BJ (cell line): ENCODE results near the gene ZNF143. TPM values are rescaled to one million over a fixed set of nuclear protein-coding genes. Genes with fewer than 3 reads are reported as not detected.
"Not testable (repeated sequence)": the region's sequence is repeated elsewhere in the genome, so short reads cannot be mapped to it uniquely, and the experiment has no call there.

Source experiments
- CTCF ChIA-PET: fragments of 350-600 bp; formaldehyde crosslinking; extraction: SDS; loops from one replicate; lab custom pipeline; 2021; ENCODE audit warnings: antibody characterized with exemption, inconsistent platforms; lab: Yijun Ruan, JAX
- POLR2A ChIA-PET: fragments of 300-600 bp; sonication (Branson Sonifier 250); formaldehyde crosslinking; extraction: SDS; loops from one replicate; lab custom pipeline; 2021; ENCODE audit warnings: antibody characterized with exemption; lab: Charles Lee
- DNase-seq: peaks from one replicate; pipeline ENCODE4 v3.0.0-alpha.2; 2011; ENCODE audit warnings: low read depth
- H3K27me3 ChIP-seq: 2 replicates; pipeline ENCODE4 v1.6.0; 2011; ENCODE audit warnings: low read length; ENCODE audit not compliant: control insufficient read depth, insufficient read depth
- H3K36me3 ChIP-seq: 2 replicates; pipeline ENCODE4 v1.5.1; 2011; ENCODE audit warnings: low read length; ENCODE audit not compliant: control insufficient read depth, insufficient read depth
- H3K4me3 ChIP-seq: 2 replicates; pipeline ENCODE4 v1.5.1; 2011; ENCODE audit warnings: low read depth, mild to moderate bottlenecking, control low read depth, low read length
- polyA plus RNA-seq: library from polyadenylated mRNA; depleted of rRNA; stranded (reverse); fragments of >200 nt; gene quantifications from 2 replicates; pipeline ENCODE4 v1.2.3, GENCODE V29; 2011
- TF ChIP-seq, protein P1 (sequence below): IDR thresholded peaks from 2 replicates; pipeline ENCODE4 v1.5.1; 2011; ENCODE audit warnings: low read depth, mild to moderate bottlenecking, control low read depth, inconsistent platforms, low read length, moderate library complexity; ENCODE audit not compliant: insufficient read depth

Gene ZNF143
- polyA plus RNA-seq, 1 experiment = 27.8 TPM

DNA sequence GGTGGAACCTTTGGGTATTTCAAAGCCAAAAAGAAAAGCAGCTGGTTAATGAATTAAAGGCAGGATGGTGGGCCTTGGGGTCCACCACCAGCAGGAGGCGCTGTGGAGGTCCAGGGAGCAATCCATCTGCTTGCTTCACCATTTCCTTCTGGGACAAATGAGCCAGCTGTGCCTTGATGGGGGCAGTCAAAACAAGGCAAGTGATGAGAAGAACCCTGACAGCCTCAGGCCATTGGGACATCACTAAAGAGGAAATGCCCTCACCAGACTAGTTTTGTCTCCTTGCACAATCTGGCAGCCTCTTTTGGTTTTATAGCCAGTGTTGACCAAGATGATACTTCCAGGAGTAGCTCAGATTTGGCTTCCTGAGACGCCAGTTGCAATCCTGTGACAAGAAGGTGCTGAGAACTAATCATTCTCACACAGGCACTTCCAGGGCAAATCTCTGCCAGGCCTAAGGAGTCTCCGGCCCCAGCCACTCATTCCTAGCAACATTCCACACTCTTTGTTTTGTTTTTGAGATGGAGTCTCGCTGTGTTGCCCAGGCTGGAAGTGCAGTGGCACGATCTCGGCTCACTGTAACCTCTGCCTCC is 74.5 kb downstream of the ZNF143 start:
- CTCF ChIA-PET = interaction anchor here (0.6 to 2.5 kb wide), 25 partner anchors 10 to 218 kb away, joined by 3 to 14 read pairs (median 4); no protein-coding TSS in a partner anchor
- Histone ChIP-seq H3K4me3 (no peak overlapping the region), H3K36me3 (no peaks in the 10 kb centered on the region), H3K27me3 (no peaks in the 10 kb centered on the region)
- POLR2A ChIA-PET = interaction anchor here (0.6 kb wide), 1 partner anchor 56 kb away, joined by 9 read pairs; no protein-coding TSS in a partner anchor
- DNase-seq = peak; percentile 38
- TF ChIP-seq, protein P1, sequence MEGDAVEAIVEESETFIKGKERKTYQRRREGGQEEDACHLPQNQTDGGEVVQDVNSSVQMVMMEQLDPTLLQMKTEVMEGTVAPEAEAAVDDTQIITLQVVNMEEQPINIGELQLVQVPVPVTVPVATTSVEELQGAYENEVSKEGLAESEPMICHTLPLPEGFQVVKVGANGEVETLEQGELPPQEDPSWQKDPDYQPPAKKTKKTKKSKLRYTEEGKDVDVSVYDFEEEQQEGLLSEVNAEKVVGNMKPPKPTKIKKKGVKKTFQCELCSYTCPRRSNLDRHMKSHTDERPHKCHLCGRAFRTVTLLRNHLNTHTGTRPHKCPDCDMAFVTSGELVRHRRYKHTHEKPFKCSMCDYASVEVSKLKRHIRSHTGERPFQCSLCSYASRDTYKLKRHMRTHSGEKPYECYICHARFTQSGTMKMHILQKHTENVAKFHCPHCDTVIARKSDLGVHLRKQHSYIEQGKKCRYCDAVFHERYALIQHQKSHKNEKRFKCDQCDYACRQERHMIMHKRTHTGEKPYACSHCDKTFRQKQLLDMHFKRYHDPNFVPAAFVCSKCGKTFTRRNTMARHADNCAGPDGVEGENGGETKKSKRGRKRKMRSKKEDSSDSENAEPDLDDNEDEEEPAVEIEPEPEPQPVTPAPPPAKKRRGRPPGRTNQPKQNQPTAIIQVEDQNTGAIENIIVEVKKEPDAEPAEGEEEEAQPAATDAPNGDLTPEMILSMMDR = peak; percentile 80

DNA sequence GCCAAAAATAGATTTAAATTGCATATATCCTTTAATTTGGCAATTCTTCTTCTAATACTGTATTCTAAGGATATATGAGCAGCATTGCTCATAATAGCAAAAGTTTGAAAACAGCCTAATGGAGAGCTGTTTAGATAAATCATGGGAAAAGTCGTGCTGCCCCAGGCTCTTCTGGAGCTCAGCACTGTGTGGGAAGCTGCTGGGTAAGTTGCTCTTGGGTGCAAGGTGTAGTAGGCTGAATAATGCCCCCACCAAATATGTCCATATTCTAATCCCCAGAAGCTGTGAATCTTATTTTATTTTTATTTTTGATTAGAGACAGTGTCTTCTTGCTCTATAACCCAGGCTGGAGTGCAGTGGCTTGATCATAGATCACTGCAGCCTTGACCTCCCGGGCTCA is 77.7 kb downstream of the ZNF143 start:
- POLR2A ChIA-PET = no interaction called here

DNA sequence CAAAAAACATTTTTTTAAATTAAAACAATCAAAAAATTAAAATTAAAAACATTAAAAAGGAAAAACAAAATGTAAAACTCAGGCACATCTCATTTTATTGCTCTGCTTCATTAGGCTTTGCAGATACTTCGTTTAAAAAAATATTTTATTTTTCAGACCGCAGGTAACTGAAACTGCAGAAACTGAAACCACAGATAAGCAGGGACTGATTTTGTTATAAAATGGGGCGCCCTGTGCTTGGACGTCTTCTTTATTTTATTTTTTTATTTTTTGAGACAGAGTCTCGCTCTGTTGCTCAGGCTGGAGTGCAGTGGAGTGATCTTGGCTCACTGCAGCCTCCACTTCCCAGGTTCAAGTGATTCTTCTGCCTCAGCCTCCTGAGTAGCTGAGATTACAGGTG is 88.4 kb downstream of the ZNF143 start:
- H3K27me3 ChIP-seq, POLR2A ChIA-PET, H3K36me3 ChIP-seq, DNase-seq, H3K4me3 ChIP-seq: not testable (repeated sequence)
- CTCF ChIA-PET = interaction anchor here (1.6 to 2.0 kb wide), 2 partner anchors 12 to 14 kb away, joined by 4 to 9 read pairs; no protein-coding TSS in a partner anchor

More for the DNA sequence above, 77.7 kb downstream of the ZNF143 start:
- no peaks in the 10 kb centered on the region for H3K36me3 ChIP-seq
- H3K27me3 ChIP-seq = no peaks in the 10 kb centered on the region
- TF ChIP-seq, protein P1 = no peak
- no peak overlapping the region for H3K4me3 ChIP-seq
- no peak for DNase-seq
- CTCF ChIA-PET = interaction anchor here (0.6 to 1.5 kb wide), 3 partner anchors 12 to 32 kb away, joined by 3 to 6 read pairs (median 4); no protein-coding TSS in a partner anchor

- no peak for DNase-seq
- POLR2A ChIA-PET = no interaction called here
- Histone ChIP-seq H3K36me3 (no peaks in the 10 kb centered on the region), H3K27me3 (no peaks in the 10 kb centered on the region), H3K4me3 (no peak overlapping the region)
- CTCF ChIA-PET = interaction anchor here (0.6 to 1.6 kb wide), 3 partner anchors 11 to 142 kb away, joined by 3 to 5 read pairs (median 4); no protein-coding TSS in a partner anchor
- TF ChIP-seq, protein P1 = no peak
Observed at GRCh38 chr11:9550191-9550628, 89.4 kb downstream of the ZNF143 start.

DNA sequence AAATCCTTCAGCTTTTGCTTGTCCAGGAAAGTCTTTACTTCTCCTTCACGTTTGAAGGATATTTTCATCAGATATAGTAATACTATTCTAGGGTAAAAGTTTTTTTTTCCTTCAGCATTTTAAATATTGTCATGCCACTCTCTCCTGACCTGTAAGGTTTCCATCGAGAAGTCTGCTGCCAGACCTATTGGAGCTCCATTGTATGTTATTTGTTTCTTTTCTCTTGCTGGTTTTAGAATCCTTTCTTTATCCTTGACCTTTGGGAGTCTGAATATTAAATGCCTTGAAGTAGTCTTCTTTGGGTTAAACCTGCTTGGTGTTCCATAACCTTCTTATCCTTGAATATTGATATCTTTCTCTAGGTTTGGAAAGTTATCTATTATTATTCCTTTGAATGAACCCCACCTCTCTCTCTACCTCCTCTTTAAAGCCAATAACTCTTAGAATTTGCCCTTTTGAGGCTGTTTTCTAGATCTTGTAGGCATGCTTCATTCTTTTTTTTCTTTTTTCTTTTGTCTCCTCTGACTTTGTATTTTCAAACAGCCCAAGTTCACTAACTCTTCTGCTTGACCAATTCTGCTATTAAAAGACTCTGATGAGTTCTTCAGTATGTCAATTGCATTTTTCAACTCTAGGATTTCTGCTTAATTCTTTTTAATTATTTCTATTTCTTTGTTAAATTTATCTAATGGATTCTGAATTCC is 100.6 kb downstream of the ZNF143 start:
- no peak for DNase-seq
- POLR2A ChIA-PET = interaction anchor here (0.6 kb wide), 1 partner anchor 580 kb away, joined by 5 read pairs; no protein-coding TSS in a partner anchor
- TF ChIP-seq, protein P1 = no peak
- Histone ChIP-seq H3K27me3 (no peaks in the 10 kb centered on the region), H3K36me3 (no peaks in the 10 kb centered on the region), H3K4me3 (no peak overlapping the region)
- CTCF ChIA-PET = interaction anchor here (1.5 kb wide), 1 partner anchor 11 kb away, joined by 4 read pairs; no protein-coding TSS in a partner anchor
